ENCODE results near the gene OSBPL5. TPM values are rescaled to one million over a fixed set of nuclear protein-coding genes. Genes with fewer than 3 reads are reported as not detected.

The OSBPL5 gene
- polyA plus RNA-seq, 2 of the 4 experiments (the other 2 are of a cell fraction), result 1.6 to 4.6 TPM

DNA sequence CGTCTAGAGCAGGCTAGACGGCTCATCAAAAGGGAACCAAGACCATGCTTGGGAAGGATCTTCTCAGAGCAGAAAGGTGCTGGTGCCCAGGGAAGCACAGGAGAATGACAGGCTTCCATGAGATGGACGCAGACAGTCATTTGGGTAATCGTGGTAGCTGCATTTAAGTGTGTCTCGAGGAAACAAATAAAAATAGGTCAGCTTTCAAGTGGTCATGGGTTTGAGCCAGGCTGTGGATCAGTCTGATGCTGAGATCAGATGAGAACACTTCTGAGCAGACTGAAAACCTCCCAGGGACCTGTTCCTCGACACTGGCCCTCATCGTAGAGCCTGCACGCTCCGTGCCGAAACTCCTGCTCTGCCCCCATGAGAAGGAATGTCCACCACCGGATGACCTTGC lies 112.5 kb downstream of the OSBPL5 start (continued):
- no peak for TF ChIP-seq EHF (CRISPR knock-in tag; IDR thresholded peaks at IDR 0.05)
- TF ChIP-seq, protein P1, sequence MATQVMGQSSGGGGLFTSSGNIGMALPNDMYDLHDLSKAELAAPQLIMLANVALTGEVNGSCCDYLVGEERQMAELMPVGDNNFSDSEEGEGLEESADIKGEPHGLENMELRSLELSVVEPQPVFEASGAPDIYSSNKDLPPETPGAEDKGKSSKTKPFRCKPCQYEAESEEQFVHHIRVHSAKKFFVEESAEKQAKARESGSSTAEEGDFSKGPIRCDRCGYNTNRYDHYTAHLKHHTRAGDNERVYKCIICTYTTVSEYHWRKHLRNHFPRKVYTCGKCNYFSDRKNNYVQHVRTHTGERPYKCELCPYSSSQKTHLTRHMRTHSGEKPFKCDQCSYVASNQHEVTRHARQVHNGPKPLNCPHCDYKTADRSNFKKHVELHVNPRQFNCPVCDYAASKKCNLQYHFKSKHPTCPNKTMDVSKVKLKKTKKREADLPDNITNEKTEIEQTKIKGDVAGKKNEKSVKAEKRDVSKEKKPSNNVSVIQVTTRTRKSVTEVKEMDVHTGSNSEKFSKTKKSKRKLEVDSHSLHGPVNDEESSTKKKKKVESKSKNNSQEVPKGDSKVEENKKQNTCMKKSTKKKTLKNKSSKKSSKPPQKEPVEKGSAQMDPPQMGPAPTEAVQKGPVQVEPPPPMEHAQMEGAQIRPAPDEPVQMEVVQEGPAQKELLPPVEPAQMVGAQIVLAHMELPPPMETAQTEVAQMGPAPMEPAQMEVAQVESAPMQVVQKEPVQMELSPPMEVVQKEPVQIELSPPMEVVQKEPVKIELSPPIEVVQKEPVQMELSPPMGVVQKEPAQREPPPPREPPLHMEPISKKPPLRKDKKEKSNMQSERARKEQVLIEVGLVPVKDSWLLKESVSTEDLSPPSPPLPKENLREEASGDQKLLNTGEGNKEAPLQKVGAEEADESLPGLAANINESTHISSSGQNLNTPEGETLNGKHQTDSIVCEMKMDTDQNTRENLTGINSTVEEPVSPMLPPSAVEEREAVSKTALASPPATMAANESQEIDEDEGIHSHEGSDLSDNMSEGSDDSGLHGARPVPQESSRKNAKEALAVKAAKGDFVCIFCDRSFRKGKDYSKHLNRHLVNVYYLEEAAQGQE (IDR thresholded peaks at IDR 0.05), result no peak

DNA sequence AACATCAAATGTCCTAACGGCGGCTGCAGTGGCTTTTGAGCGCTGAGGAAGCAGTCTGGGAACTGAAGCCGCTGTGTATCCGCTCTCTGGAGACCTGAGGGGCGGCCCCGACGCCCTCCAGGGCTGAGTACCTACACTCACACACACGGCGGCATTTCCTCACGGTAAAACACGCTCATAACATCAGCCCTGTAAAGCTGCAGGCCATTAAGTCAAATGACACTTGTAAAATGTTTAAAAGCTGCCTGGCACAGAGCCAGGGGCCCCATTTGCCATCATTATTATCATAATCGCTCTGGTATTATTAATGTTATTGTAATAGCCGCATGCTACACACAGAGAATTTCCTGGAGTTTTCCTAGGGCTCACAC lies 113.0 kb downstream of the OSBPL5 start:
- Histone ChIP-seq H3K4me2 (no peak overlapping the region), H3K9me3 (no peaks in the 10 kb centered on the region), H3K4me3 (no peak overlapping the region), H3K4me1 (peaks cover 50% of the 10 kb centered on the region), H3K27ac (no peak overlapping the region)
- WGBS (ENCODE audit: missing lambda C conversion rate), result 86% methylated on average over 14 of the region's 14 CpGs
- CTCF ChIA-PET, result interaction anchor here (0.8 to 11.1 kb wide), 3 partner anchors 15 to 39 kb away, joined by 3 to 116 read pairs (median 112); no protein-coding TSS in a partner anchor
- POLR2A ChIA-PET, result no interaction called here
- TF ChIP-seq FOSB (CRISPR knock-in tag; IDR thresholded peaks at IDR 0.05) (no peak), FOXS1 (CRISPR knock-in tag; IDR thresholded peaks at IDR 0.05) (no peak), ZNF302 (CRISPR knock-in tag; IDR thresholded peaks at IDR 0.05) (no peak), RCOR1 (IDR thresholded peaks at IDR 0.05; ENCODE audit: low read depth, low read length) (no peak), TFCP2L1 (CRISPR knock-in tag; IDR thresholded peaks at IDR 0.05) (no peak), JUN (IDR thresholded peaks at IDR 0.05) (no peak), CHD4 (IDR thresholded peaks at IDR 0.05; ENCODE audit: borderline replicate concordance) (no peak), HOXB13 (CRISPR knock-in tag; IDR thresholded peaks at IDR 0.05; ENCODE audit: low read depth) (no peak), RFX5 (IDR thresholded peaks at IDR 0.05) (no peak), GATA3 (IDR thresholded peaks at IDR 0.05; ENCODE audit: borderline replicate concordance) (no peak), KDM5A (IDR thresholded peaks at IDR 0.05) (no peak), CEBPB (IDR thresholded peaks at IDR 0.05) (no peak)
- TF ChIP-seq, protein P2, sequence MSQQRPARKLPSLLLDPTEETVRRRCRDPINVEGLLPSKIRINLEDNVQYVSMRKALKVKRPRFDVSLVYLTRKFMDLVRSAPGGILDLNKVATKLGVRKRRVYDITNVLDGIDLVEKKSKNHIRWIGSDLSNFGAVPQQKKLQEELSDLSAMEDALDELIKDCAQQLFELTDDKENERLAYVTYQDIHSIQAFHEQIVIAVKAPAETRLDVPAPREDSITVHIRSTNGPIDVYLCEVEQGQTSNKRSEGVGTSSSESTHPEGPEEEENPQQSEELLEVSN (IDR thresholded peaks at IDR 0.05; ENCODE audit: borderline replicate concordance, low read depth), result no peak
- TF ChIP-seq, protein P3, sequence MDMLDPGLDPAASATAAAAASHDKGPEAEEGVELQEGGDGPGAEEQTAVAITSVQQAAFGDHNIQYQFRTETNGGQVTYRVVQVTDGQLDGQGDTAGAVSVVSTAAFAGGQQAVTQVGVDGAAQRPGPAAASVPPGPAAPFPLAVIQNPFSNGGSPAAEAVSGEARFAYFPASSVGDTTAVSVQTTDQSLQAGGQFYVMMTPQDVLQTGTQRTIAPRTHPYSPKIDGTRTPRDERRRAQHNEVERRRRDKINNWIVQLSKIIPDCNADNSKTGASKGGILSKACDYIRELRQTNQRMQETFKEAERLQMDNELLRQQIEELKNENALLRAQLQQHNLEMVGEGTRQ (IDR thresholded peaks at IDR 0.05), result no peak
- TF ChIP-seq, protein P4, sequence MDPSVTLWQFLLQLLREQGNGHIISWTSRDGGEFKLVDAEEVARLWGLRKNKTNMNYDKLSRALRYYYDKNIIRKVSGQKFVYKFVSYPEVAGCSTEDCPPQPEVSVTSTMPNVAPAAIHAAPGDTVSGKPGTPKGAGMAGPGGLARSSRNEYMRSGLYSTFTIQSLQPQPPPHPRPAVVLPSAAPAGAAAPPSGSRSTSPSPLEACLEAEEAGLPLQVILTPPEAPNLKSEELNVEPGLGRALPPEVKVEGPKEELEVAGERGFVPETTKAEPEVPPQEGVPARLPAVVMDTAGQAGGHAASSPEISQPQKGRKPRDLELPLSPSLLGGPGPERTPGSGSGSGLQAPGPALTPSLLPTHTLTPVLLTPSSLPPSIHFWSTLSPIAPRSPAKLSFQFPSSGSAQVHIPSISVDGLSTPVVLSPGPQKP (IDR thresholded peaks at IDR 0.05; ENCODE audit: low read depth, low read length), result no peak
- TF ChIP-seq, protein P5, sequence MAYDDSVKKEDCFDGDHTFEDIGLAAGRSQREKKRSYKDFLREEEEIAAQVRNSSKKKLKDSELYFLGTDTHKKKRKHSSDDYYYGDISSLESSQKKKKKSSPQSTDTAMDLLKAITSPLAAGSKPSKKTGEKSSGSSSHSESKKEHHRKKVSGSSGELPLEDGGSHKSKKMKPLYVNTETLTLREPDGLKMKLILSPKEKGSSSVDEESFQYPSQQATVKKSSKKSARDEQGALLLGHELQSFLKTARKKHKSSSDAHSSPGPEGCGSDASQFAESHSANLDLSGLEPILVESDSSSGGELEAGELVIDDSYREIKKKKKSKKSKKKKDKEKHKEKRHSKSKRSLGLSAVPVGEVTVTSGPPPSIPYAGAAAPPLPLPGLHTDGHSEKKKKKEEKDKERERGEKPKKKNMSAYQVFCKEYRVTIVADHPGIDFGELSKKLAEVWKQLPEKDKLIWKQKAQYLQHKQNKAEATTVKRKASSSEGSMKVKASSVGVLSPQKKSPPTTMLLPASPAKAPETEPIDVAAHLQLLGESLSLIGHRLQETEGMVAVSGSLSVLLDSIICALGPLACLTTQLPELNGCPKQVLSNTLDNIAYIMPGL (CRISPR knock-in tag; IDR thresholded peaks at IDR 0.05; ENCODE audit: borderline replicate concordance), result no peak
- TF ChIP-seq, protein P6, sequence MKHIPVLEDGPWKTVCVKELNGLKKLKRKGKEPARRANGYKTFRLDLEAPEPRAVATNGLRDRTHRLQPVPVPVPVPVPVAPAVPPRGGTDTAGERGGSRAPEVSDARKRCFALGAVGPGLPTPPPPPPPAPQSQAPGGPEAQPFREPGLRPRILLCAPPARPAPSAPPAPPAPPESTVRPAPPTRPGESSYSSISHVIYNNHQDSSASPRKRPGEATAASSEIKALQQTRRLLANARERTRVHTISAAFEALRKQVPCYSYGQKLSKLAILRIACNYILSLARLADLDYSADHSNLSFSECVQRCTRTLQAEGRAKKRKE (CRISPR knock-in tag; IDR thresholded peaks at IDR 0.05; ENCODE audit: low read depth), result no peak
- TF ChIP-seq, protein P7, sequence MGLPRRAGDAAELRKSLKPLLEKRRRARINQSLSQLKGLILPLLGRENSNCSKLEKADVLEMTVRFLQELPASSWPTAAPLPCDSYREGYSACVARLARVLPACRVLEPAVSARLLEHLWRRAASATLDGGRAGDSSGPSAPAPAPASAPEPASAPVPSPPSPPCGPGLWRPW (IDR thresholded peaks at IDR 0.05), result no peak
- no peak for ATAC-seq
- no peak for FAIRE-seq
- DNase-seq (ENCODE audit: low read depth in 1 of 2, low spot score in 1 of 2), result no peak
